ENCODE data around the gene MEF2D. TPM values are rescaled to one million over a fixed set of nuclear protein-coding genes. Genes with fewer than 3 reads are reported as not detected.

MEF2D gene
- total RNA-seq, 1 experiment from 2014 or later, result 18.3 TPM

DNA sequence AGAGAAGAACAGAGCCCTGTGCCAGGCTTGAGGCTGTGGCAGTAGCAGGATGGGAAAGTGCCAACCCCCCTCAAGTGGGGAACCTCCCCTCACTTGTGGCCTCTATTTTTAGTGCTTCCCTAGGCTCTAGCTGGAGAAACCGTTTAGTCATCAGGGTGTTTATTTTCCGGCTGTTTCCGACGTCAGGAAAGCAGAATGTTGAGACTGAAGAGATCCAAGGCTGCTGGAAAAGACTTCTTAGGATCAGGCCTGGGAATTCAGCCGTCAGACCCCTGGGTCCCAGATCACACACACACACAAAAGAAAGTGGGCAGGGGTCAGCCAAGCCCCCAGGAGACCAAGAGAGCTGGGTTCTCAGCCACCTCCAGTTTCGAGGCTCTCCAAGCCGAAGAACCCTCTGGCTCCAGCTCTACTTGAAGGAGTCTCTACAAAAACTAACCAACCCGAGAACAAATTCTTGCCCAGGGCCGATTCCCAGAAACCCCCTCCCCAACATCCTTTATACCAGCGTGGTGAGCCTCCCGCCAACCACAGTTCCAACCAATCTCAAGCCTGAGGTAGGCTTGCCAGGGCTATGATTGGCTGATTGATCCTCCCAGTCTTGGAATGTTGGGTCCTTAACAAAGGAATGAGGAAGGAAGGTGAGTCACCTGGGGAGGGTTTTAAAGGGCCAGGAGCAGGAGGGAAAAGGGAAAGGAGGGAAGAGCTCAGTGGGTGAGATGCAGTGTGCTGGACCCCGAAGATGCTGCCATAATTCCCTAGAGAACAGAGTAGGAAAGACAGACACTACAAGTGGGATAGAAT lies 2.5 kb upstream of the MEF2D start:
- BruUV-seq (replicated peaks), result no TSS peak
- no peaks in the 10 kb centered on the region for H3K36me3 ChIP-seq (ENCODE audit: insufficient read depth, low read length, poor library complexity, severe bottlenecking)
- no peak for TF ChIP-seq CTCF (conservative IDR thresholded peaks at IDR 0.05; ENCODE audit: low read depth, low read length)
- no peak for TF ChIP-seq EZH2 (IDR thresholded peaks at IDR 0.05; ENCODE audit: borderline replicate concordance, low read depth, low read length, poor library complexity, severe bottlenecking)
- peak overlapping the region; percentile 98 for H3K27ac ChIP-seq (ENCODE audit: low read depth, low read length, poor library complexity, severe bottlenecking)
- H3K4me1 ChIP-seq (ENCODE audit: insufficient read depth, low read length, poor library complexity, severe bottlenecking), result peaks cover 54% of the 10 kb centered on the region
- no peak for DNase-seq (ENCODE audit: low spot score)
- ChIA-PET POLR2A (ENCODE audit: low non-redundant PET) (no interaction called here), CTCF (no interaction called here)
- no peaks in the 10 kb centered on the region for H3K9me3 ChIP-seq (ENCODE audit: low read depth, low read length, poor library complexity, severe bottlenecking)
- no peaks in the 10 kb centered on the region for H3K27me3 ChIP-seq (replicated peaks; ENCODE audit: insufficient read depth, low read depth, low read length, poor library complexity)
- H3K4me3 ChIP-seq (ENCODE audit: low read depth, low read length, poor library complexity, severe bottlenecking), result no peak overlapping the region
- intact Hi-C loops (cut with micrococcal nuclease; ENCODE audit: unreplicated experiment), result no loop called here

DNA sequence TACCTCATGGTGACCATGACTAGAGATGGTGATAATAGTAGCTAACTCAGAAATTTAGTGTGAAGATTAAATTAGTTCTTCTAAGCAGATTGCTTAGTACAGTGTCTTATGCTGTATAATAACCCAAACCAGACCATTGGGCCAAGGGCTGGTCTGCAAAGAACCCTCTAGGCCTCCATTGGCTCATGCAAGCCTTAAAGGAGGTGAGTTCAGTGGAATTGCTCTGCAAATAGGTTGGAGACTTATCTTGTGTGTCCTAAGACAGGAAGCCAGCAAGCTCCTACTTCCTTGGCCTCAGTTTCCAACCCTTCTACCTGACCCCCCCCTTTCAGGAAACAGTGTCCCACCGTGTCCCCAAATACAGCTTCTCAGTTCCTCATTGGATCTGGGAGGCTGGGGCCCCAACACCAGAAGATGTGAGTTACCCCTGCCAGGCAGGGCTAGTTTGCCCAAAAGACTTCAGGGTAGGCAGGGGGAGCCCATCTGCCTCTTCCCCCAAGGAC lies 1.9 kb upstream of the MEF2D start:
- POLR2A ChIA-PET (ENCODE audit: low non-redundant PET), result no interaction called here
- BruUV-seq (replicated peaks), result no TSS peak

More for the DNA sequence above, 1.9 kb upstream of the MEF2D start:
- Histone ChIP-seq H3K4me3 (ENCODE audit: low read depth, low read length, poor library complexity, severe bottlenecking) (no peak overlapping the region), H3K4me1 (ENCODE audit: insufficient read depth, low read length, poor library complexity, severe bottlenecking) (peaks cover 59% of the 10 kb centered on the region), H3K27ac (ENCODE audit: low read depth, low read length, poor library complexity, severe bottlenecking) (peak overlapping the region; percentile 98), H3K36me3 (ENCODE audit: insufficient read depth, low read length, poor library complexity, severe bottlenecking) (no peaks in the 10 kb centered on the region), H3K9me3 (ENCODE audit: low read depth, low read length, poor library complexity, severe bottlenecking) (no peaks in the 10 kb centered on the region), H3K27me3 (replicated peaks; ENCODE audit: insufficient read depth, low read depth, low read length, poor library complexity) (no peaks in the 10 kb centered on the region)
- CTCF ChIA-PET, result no interaction called here
- DNase-seq (ENCODE audit: low spot score), result no peak
- intact Hi-C loops (cut with micrococcal nuclease; ENCODE audit: unreplicated experiment), result no loop called here
- TF ChIP-seq EZH2 (IDR thresholded peaks at IDR 0.05; ENCODE audit: borderline replicate concordance, low read depth, low read length, poor library complexity, severe bottlenecking) (no peak), CTCF (conservative IDR thresholded peaks at IDR 0.05; ENCODE audit: low read depth, low read length) (no peak)

Measured in A673 (cell line).